ENCODE measurements around the gene AGO3. TPM values are rescaled to one million over a fixed set of nuclear protein-coding genes. Genes with fewer than 3 reads are reported as not detected.
"Not testable (repeated sequence)": the region's sequence is repeated elsewhere in the genome, so short reads cannot be mapped to it uniquely, and the experiment has no call there.

The AGO3 gene
- polyA plus RNA-seq, 1 donor, result 12.3 TPM

GRCh38 chr1:35925741-35926140 lies 5.2 kb upstream of the AGO3 start:
- DNase-seq, result no peak

GRCh38 chr1:35927472-35927871 lies 3.4 kb upstream of the AGO3 start:
- DNase-seq, result no peak

- peak; percentile 59 for DNase-seq
Observed at GRCh38 chr1:35929730-35930592, 944 bp upstream of the AGO3 start.

GRCh38 chr1:35931446-35932157 lies 697 bp downstream of the AGO3 start:
- DNase-seq, result peak; percentile 20

GRCh38 chr1:35932158-35932636 lies 1.3 kb downstream of the AGO3 start:
- no peak for DNase-seq

- no peak for DNase-seq
Observed at GRCh38 chr1:35932941-35933340, 2.0 kb downstream of the AGO3 start.

- DNase-seq, result peak; percentile 77
Observed at GRCh38 chr1:35935442-35936388, 4.8 kb downstream of the AGO3 start.

GRCh38 chr1:35936838-35937237 lies 5.9 kb downstream of the AGO3 start:
- no peak for DNase-seq

GRCh38 chr1:35939484-35939883 lies 8.6 kb downstream of the AGO3 start:
- DNase-seq, result no peak

- no peak for DNase-seq
Observed at GRCh38 chr1:35945327-35945726, 14.4 kb downstream of the AGO3 start.

GRCh38 chr1:35947547-35947946 lies 16.6 kb downstream of the AGO3 start:
- no peak for DNase-seq

- DNase-seq, result no peak
Observed at GRCh38 chr1:35958558-35958957, 27.7 kb downstream of the AGO3 start.

GRCh38 chr1:35959304-35959703 lies 28.4 kb downstream of the AGO3 start:
- DNase-seq, result no peak

- DNase-seq, result no peak
Observed at GRCh38 chr1:35962952-35963351, 32.0 kb downstream of the AGO3 start.

- DNase-seq, result not testable (repeated sequence)
Observed at GRCh38 chr1:35964277-35964676, 33.4 kb downstream of the AGO3 start.

GRCh38 chr1:35968396-35968795 lies 37.5 kb downstream of the AGO3 start:
- DNase-seq, result no peak

- no peak for DNase-seq
Observed at GRCh38 chr1:35971601-35972000, 40.7 kb downstream of the AGO3 start.

- DNase-seq, result not testable (repeated sequence)
Observed at GRCh38 chr1:35972631-35973030, 41.7 kb downstream of the AGO3 start.

- DNase-seq, result no peak
Observed at GRCh38 chr1:35980090-35980489, 49.2 kb downstream of the AGO3 start.

- DNase-seq, result no peak
Observed at GRCh38 chr1:35988237-35988636, 57.3 kb downstream of the AGO3 start.

GRCh38 chr1:36006941-36007500 lies 76.1 kb downstream of the AGO3 start:
- DNase-seq, result no peak

GRCh38 chr1:36007741-36008140 lies 76.8 kb downstream of the AGO3 start:
- DNase-seq, result peak; percentile 42
